Fibroblast of lung (primary cell): ENCODE data around the gene MYO1D.

Experiments used
- CTCF ChIP-seq, 2 donors: IDR thresholded peaks in 1 of 2; conservative IDR thresholded peaks in 1 of 2; 1 replicate in 1 of 2; 2 replicates in 1 of 2; pipeline ENCODE4 v1.5.1; 2011 to 2012; ENCODE audit warnings: low read length in 2 of 2, control low read depth in 1 of 2, inconsistent platforms in 1 of 2, low read depth in 1 of 2, mild to moderate bottlenecking in 1 of 2
- EZH2 ChIP-seq: IDR thresholded peaks from 2 replicates; pipeline ENCODE4 v1.5.1; 2012; ENCODE audit warnings: low read length, control low read depth, mild to moderate bottlenecking; ENCODE audit errors: missing control alignments

- TF ChIP-seq CTCF (conservative IDR thresholded peaks at IDR 0.05 in 1 of 2, IDR thresholded peaks at IDR 0.05 in 1 of 2; ENCODE audit: low read depth in 1 of 2, low read length in 2 of 2) (no peak), EZH2 (no peak)
These were observed 954 bp downstream of the MYO1D start for GRCh38 chr17:32875923-32876416.
